ENCODE measurements around the gene HTR3A. TPM values are rescaled to one million over a fixed set of nuclear protein-coding genes. Genes with fewer than 3 reads are reported as not detected.
A peak's percentile ranks its signal among the peaks of the same experiment; 100 is the strongest.
"Not testable (repeated sequence)": the region's sequence is repeated elsewhere in the genome, so short reads cannot be mapped to it uniquely, and the experiment has no call there.

HTR3A gene
- not detected for total RNA-seq (ENCODE audit: insufficient read depth, low replicate concordance)

DNA sequence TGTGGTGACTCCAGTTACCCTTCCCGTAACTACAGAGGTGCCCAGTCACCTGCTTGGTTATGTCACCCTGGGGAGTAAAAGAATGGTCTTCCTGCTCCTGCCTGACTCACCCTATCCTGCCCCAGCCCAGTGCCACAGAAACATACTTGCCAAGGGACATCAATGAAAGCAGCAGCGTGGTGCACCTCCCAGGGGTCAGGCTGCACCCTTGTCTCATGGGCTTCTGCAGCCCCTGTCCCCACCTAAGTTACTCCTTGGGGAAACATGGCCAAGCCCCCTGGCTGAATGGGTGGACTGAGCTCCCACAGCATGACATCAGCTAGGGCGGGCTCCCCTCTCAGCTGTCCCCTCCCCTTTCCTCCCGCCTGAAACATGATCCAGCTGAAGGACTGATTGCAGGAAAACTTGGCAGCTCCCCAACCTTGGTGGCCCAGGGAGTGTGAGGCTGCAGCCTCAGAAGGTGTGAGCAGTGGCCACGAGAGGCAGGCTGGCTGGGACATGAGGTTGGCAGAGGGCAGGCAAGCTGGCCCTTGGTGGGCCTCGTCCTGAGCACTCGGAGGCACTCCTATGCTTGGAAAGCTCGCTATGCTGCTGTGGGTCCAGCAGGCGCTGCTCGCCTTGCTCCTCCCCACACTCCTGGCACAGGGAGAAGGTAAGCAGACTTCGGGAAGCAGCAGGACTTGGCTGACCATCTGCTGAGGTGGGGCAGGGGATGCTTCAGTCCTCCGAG is at the start of gene HTR3A:
Gene HTR3A, plus strand, starts transcription at position 368 of the 730 bp plus-strand sequence. Its CDS starts 218 bp downstream, at position 586.
- peak; percentile 68 for DNase-seq (ENCODE audit: low spot score)

DNA sequence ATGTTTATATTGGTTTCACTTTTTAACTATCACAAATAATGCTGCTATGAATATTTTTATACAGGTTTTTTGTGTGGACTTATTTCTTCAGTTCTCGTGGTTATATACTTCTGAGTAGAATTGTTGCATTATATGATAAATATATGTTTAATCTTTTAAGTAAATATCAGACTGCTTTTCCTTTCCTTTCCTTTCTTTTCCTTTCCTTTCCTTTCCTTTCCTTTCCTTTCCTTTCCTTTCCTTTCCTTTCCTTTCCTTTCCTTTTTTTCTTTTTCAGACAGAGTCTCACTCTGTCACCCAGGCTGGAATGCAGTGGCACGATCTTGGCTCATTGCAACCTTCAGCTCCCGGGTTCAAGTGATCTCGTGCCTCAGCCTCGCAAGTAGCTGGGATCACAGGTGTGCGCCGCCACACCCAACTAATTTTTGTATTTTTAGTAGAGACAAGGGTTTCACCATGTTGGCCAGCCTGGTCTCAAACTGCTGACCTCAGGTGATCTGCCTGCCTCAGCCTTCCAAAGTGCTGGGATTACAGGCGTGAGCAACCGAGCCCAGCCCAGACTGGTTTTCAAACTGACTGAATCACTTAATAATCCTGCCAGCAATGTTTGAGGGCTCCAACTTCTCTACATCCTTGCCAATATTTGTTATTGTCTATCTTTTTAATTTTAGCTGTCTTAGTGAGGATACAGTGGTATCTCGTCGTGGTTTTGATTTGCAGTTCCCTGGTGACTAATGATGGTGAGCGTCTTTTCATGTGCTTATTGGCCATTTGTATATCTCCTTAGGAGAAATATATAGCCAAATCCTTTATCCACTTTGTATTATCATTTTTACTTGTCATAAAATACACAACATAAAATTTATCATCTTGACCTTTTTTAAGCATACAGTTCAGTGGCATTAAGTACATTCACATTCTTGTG is 48.4 kb upstream of the HTR3A start:
- DNase-seq (ENCODE audit: low spot score), result peak; percentile 64

GRCh38 chr11:113928311-113928710 is 46.6 kb upstream of the HTR3A start:
- DNase-seq (ENCODE audit: low spot score), result no peak

DNA sequence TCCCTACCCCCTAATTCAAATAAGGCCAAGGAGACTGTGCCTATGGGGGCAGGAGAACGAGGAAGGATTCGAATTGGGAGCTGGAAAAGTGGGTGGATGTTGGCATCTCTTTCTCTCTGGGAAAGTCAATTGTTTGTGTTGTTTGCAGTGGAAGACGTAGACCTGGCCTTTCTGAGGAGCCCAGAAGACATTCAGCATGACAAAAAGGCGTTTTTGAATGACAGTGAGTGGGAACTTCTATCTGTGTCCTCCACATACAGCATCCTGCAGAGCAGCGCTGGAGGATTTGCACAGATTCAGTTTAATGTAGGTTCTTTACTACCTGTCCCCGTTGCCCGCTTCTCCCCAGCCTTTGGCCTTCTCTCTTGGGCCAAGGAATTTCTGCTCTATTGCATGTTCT is 42.1 kb upstream of the HTR3A start:
- no peak for DNase-seq (ENCODE audit: low spot score)

DNA sequence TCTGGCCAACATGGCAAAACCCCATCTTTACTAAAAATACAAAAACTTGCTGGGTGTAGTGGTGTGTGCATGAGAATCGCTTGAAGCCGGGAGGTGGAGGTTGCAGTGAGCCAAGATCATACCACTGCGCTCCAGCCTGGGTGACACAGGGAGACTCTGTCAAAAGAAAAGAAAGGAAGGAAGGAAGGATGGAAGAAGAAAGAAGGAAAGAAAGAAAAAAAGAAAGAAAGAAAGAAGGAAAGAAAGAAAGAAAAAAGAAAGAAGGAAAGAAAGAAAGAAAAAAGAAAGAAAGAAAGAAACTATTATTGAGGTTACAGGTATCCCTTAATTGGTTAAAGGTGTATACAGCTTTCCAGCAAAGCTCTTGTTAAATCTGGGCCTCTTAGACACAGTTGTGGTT is 40.7 kb upstream of the HTR3A start:
- DNase-seq (ENCODE audit: low spot score), result not testable (repeated sequence)

DNA sequence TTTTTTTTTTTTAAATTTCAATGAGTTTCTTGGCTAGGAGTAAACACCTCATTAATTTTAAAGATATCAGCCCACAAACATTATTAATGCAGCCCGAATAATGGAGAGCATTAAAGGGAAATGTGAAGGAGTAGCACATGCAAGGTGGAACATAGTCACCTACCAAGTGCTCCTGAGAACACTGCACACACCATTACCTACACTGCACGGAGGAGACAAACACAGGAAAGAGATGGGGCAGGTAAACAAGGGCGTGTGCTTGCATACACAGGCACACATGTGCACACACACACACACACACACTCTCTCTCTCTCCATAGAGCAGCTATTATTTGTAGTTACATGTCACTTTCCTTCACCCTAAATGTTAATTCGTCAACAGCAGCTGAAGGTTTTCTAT is 40.1 kb upstream of the HTR3A start:
- DNase-seq (ENCODE audit: low spot score), result no peak

DNA sequence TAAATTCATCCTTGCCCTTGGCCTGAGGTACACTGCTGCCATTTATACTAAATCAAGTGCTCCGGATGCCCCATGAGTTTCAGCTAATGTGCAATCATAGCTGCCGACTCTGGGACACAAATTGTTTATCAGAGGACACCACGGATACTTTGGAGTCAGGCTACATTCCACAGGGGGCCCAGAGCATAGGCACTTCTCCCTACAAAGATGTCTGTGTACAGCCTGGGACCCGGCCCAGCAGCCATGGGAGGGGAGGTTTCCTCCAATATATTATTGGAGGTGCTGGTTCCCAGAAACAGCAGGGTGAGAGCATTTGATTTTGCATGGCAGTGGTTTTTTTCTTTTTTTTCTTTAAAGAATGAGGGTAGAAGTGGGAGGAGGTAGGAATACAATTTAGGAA is 39.0 kb upstream of the HTR3A start:
- DNase-seq (ENCODE audit: low spot score), result no peak

DNA sequence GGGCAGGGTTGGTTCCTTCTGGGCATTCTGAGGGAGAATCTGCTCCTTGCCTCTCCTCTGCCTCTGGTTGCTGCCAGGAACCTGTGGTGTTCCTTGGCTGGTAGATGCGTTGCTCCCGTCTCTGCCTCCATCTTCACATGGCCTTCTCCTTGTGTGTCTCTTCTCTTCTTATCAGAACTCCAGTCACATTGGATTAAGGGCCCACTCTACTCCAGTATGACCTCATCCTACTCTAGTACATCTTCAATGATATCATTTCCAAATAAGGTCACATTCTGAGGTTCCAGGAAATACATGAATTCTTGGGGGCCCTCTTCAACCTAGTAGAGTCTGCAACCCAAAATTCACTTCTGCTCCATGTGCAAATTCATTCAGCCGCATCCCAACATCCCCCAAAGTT is 37.0 kb upstream of the HTR3A start:
- no peak for DNase-seq (ENCODE audit: low spot score)

DNA sequence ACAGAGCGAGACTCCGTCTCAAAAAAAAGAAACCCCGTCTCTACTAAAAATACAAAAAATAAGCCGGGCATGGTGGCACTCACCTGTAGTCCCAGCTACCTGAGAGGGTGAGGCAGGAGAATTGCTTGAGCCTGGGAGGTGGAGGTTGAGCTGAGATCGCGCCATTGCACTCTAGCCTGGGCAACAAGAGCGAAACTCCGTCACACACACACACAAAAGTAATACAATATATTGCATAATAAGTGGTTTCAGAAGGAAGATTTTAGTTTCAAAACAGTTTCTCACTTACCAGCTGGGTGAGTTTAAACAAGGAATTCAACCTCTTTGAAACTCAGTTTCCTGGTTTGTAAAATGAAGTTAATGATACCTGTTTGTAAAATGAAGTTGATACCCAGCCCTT is 32.7 kb upstream of the HTR3A start:
- no peak for DNase-seq (ENCODE audit: low spot score)

DNA sequence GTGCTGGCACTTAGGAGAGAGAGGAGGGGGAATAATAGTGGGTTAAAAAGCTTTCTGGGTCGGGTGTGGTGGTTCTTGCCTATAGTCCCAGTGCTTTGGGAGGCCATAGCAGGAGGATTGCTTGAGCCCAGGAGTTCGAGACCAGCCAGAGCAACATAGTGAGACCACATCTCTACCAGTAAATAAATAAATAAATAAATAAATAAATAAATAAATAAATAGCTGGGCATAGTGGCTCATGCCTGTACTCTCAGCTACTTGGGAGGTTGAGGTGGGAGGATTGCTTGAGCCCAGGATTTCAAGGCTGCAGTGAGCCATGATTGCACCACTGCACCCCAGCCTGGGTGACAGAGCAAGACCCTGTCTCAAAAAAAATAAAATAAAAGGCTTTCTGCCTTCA is 28.7 kb upstream of the HTR3A start:
- DNase-seq (ENCODE audit: low spot score), result not testable (repeated sequence)

DNA sequence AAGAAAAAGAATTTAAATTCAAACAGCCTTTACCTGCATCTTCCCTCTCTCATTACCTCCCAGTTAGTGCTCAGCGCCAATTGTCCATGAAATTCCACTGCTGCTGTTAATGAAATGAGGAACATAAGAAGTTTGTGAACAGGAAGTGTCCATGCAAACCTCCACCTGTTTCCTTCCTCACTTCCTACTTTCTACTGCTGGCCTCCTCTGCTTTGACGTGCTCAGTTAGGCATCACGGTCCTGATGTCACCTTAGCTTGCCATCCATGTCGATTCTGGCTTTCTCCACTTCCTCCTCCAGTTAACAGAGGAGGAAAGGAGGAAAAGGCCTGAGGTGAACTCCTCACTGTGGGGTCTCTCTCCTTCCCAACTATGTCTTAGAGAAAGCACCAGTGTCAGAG is 26.9 kb upstream of the HTR3A start:
- no peak for DNase-seq (ENCODE audit: low spot score)

DNA sequence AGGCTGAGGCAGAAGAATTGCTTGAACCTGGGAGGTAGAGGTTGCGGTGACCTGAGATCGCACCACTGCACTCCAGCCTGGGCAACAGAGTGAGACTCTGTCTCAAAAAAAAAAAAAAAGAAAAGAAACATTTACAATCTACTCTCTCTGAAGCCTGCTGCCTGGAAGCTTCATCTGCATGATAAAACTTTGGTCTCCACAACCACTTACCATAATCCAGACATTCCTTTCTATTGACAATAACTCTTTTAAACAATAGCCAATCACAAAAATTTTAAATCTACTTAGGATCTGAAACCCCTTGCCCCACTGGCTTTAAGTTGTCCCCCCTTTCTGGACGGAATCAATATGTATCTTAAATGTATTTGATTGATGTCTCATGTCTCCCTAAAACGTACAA is 25.0 kb upstream of the HTR3A start:
- DNase-seq (ENCODE audit: low spot score), result no peak

- no peak for DNase-seq (ENCODE audit: low spot score)
Observed at GRCh38 chr11:113951537-113951936, 23.4 kb upstream of the HTR3A start.

DNA sequence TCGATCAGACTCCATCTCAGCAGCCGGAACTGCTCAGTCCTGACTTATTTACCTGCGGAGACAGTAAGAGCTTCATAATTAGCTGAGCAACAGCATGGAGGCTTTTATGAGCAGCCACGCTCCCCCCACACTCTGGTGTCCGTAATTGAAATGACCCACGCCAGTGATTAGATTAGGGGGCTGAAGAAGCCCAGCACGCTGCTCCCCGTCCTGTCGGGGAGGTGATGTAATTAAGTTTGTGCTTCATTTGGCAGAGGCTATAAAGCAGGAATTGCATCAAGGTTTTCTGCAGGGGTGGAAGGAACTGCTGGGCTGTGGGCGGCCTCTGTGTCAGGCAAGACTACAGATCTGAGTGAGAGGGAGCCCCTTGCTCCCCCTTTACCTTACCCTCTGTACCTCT is 22.8 kb upstream of the HTR3A start:
- DNase-seq (ENCODE audit: low spot score), result no peak

- no peak for DNase-seq (ENCODE audit: low spot score)
Observed at GRCh38 chr11:113952588-113952987, 22.3 kb upstream of the HTR3A start.

GRCh38 chr11:113954235-113954634 is 20.7 kb upstream of the HTR3A start:
- DNase-seq (ENCODE audit: low spot score), result no peak

GRCh38 chr11:113956986-113957385 is 17.9 kb upstream of the HTR3A start:
- DNase-seq (ENCODE audit: low spot score), result no peak

GRCh38 chr11:113960702-113961330 is 14.1 kb upstream of the HTR3A start:
- DNase-seq (ENCODE audit: low spot score), result no peak

DNA sequence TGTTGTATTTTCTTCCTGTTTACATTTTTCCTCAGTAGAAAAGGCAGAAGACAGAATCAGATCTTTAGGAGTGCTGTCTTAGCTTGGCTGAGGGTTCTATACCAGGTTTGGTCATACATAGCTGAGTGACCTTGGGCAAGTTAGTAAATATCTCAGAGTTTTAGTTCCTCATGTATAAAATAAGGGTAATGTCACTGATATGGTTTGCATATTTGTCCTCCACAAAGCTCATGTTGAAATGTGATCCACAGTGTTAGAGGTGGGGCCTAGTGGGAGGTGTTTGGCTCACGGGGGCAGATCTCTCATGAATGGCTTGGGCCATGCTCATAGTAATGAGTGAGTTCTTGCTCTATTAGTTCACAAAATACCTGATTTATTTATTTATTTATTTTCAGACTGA is 7.5 kb upstream of the HTR3A start:
- DNase-seq (ENCODE audit: low spot score), result no peak

GRCh38 chr11:113971506-113972195 is 3.3 kb upstream of the HTR3A start:
- peak; percentile 41 for DNase-seq (ENCODE audit: low spot score)

DNA sequence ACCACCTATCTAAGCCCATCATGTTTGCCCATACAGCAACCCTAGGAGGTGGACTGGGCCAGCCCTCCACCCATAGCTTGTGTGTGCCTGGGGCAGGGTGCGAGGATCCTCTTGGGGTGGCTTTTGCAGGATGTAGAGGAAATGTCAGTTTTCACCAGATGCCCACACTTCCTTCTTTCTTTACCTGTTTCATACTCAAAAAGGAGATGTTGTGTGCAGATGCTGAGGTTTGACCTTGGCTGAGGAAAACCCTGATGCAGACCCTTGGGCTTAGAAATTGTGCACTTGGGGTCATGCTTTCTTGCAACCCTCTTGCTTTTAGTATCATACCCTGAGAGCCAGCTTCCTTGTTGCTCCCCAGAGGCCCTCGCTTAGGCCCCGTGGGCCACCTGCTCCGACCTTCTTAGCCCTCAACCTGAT is 2.2 kb downstream of the HTR3A start:
- no peak for DNase-seq (ENCODE audit: low spot score)

DNA sequence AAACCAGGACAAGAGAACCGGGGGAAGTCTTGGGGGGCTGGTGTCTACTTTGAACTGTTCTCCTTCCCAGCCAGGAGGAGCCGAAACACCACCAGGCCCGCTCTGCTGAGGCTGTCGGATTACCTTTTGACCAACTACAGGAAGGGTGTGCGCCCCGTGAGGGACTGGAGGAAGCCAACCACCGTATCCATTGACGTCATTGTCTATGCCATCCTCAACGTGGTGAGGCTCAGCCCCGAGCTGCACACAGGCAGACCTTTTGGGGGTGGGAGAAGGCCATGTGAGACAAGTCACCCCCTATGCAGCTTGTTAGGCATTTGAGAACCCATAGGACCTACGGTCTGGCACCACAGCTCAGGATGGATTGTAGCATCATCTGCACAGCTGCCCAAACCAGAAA is 2.8 kb downstream of the HTR3A start:
- no peak for DNase-seq (ENCODE audit: low spot score)

Measured in umbilical cord (tissue), 2 donors.